NCI-H2227 (cell line): ENCODE measurements around the gene CBFA2T2.

ENCODE experiments used
- DNase-seq: peaks from one replicate; lab custom pipeline; 2025; ENCODE audit not compliant: unreplicated experiment; lab: John Stamatoyannopoulos, UW

The CBFA2T2 gene

DNA sequence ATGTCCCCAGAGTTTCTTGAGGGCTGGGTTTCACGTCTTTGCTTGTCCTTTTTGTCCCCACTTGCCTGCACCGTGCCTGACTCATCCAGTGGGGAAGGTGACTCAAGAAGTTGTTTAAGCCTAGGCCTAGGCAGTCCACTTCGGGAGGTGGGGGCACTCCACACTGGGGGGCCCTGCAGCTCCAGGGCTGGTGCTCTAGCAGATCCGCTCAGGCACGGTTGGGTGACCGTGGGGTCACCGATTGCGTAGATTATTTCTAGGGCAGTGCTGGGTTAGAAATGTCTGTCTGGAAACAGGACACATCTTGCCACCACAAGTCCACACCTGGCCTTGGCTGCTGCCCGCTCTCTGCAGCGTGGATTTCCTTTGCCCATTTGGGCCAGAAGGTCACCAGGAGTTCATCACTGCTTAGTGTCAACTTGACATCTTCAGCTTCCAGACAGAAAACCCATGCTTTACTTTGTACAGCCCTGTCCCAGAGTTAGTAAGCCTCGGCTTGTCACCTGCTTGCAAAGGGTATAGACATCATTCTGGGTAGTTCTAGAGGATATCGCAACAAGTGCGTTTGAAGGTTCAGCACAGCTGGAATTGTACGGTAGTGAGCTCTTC lies 158.6 kb downstream of the CBFA2T2 start:
- DNase-seq, result no peak

DNA sequence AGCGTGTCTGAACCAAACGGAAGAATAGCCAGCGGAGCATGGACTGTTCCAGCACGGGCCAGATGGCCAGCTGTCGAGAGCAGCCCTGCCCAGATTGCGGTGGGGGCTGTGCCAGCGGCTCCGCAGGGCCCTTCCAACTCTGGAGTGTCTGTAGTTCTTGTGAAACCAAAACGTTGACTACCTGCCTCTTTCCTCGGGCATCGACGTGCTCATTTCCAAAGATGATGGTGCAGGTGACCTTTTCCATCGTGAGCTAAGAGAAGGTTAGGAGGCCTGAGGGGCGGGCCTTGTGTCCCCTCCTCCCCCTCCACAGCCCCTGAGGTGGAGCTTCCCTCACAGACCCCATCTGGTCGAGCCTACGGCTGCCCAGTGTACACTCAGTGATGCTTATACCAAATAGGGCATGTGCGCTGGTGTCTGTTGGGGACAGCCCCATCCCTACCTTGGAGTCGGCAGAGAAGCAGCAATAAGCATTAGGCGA lies 159.3 kb downstream of the CBFA2T2 start:
- DNase-seq, result peak; percentile 59

DNA sequence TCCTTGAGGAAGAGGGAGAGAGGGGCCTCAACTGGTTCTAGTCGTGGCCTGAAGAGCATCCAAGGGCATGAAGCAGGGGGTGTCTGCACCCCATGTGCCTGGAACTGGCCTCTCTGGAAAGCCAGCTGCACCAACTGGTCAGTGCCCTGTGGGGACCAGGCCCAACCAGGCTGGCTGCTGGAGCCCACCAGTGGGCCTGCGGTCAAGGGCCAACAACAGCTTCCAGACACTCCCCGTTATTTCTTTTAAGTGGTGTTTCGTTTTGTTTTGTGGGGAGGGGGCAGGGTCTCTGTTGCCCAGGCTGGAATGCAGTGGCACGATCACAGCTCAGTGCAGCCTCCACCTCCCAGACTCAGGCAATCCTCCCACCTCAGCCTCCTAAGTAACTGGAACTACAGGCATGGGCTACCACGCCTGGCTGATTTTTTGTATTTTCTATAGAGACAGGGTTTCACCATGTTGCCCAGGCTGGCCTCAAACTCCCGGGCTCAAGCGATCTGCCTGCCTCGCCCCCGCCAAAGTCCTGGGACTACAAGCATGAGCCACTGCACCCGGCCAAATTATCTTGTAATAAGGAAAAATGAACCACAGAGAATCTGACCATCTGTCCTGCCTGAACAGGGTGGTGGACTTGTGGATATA lies 160.3 kb downstream of the CBFA2T2 start:
- DNase-seq, result no peak

DNA sequence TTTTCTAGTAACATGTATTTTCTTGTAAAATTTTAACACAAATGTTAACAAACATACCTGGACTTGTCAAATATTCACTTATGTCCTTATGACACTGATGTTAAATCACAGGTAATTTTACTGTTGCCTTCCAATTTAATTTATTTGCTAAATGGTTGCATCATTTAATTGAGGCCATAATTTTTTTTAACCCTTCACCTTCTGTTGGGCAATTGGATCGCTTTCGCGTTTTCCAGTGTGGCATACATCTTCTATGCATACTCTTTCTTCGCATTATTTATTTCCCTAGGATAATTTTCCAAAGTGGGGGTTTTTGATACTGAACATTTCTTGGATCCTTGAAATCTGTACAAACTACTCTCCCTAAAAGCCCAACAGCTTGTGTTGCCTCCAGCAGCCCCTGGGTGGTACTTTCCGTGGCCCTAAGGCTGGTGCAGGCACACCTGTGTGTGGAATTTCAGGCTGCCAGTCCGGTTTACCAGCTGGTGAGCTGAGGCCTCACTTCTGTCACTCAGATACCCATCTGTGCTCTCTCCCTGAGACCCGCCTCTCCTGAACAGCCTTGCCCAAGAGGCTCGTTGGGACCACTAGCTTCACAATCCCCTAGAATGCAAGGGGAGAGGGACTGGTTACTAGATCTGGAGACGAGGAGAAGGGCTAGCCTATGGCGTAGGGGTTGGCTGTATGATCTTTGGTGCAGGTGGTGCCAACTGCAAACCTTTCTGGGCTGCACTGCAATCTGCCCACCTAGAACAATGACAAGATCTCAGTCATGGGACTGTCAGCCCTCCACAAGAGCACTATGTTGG lies 161.1 kb downstream of the CBFA2T2 start:
- DNase-seq, result no peak

DNA sequence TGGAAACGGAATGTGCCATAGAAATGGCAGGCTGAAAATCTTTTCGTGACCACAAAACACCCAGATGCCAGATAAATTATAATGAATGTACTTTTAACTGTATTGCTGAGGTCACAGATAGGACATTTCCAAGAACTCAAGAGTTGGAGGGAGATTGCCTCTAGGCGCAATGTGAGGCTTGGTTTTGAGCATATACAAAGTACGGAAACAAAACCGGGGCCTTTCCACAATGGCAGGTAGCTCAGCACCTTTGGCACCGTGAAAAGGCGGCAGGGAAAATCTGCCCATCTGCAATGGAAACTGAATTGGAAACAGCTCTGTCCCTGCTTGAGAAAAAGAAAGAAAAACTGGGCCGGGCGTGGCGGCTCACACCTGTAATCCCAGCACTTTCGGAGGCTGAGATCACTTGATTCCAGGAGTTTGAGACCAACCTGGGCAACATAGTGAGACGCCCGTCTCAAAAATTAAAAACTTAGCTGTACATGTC lies 161.7 kb downstream of the CBFA2T2 start:
- no peak for DNase-seq

DNA sequence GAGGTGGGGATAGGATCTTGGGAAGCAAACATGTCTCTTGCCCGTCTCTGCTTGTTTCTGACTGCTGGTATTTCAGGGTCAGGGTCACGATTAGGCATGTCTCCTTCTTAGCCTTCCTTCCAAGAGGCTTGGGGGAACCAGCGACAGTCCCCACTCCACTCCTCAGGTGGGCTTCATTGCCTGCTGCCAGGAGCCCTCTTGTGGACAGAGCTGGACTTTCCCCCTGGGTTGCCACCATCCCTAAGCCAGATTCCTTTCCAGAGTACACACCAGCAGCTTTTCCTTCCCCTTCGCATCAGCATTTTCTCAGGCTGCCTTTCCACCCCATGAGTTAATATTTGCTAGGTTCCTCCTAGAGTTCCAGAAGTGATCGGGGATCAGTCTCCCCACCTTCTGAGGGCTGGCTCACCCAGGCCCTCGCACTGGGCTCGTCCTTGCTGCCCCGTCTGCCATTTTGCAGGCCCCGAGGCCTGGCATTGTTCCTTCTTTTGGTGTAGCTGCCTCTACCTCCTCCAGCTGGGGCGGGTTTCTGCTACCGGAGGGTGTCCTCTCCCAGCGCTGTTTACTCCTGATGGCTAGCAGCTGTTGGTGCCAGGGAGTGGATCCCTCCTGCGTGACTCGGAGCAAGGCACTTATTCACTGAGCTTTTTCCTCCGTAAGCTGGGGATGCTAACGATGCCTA lies 163.5 kb downstream of the CBFA2T2 start:
- DNase-seq, result peak; percentile 77

DNA sequence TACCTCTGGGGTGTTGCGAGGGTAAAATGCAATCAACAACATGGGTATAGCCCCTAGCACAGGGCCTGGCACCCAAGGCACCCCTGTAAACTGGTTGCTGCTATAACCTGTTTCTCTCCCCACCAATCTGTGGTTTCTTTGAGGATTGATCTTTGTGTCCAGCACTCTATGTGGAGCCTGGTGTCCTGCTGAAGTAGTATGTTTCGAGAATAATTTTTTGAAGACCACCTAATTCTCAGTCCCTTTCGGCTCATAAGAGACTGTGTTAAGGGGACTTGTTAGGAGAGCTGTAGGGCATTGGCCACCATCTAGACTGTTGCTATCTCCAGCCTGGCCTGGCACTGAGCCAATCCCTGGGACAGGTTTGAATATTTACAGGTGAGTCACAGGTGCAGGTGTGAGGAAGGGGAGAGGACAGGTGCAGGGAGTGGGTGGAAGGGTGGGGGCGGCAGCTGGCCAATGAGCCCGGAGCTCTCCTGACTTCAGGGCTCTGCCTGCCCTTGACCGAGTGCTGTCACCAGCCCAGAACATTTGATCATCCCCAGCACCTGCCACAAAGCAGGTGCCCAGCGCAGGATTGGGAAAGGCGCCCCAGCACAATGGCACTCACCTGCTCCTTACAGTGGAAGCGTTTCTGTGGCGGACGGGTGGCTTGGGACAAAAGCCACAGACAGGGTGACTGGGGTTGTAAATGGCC lies 164.2 kb downstream of the CBFA2T2 start:
- DNase-seq, result no peak

DNA sequence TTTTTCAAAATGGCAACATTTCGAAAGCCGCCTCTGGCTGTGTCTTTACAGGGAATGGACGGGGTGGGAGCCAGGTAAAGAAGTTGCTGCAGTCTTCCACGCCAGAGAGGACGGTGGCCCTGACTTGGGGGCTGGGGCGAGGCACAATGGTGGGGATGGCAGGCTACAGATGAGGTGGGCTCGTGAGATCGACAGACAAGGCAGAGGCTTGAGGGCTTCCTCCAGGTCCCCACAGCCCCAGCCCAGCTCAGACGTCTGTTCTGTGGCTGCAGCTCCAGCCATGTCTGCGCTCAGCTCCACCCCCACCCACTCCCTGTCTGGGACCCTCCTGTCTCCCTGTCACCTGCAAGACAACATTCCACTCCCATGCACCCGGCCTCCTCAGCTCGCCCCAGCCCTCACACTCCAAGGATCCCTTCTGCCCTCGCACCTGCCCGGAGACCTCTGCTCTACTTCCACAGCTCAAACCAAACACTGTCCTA lies 164.8 kb downstream of the CBFA2T2 start:
- DNase-seq, result no peak

DNA sequence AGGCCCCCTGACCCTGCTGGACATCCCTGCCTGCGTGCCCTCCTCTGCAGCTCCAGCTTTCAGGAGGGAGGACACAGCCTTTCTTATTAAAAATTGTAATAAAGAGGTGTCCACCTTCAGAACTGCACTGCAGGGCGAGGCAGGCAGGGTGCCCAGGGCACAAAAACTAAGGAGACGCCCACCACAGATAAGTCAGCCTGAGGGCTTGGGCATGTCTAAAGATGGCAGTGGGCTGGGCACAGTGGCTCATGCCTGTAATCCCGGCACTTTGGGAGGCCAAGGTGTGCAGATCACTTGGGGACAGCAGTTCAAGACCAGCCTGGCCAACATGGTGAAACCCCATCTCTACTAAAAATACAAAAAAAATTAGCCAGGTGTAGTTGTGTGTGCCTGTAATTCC lies 165.3 kb downstream of the CBFA2T2 start:
- DNase-seq, result no peak

DNA sequence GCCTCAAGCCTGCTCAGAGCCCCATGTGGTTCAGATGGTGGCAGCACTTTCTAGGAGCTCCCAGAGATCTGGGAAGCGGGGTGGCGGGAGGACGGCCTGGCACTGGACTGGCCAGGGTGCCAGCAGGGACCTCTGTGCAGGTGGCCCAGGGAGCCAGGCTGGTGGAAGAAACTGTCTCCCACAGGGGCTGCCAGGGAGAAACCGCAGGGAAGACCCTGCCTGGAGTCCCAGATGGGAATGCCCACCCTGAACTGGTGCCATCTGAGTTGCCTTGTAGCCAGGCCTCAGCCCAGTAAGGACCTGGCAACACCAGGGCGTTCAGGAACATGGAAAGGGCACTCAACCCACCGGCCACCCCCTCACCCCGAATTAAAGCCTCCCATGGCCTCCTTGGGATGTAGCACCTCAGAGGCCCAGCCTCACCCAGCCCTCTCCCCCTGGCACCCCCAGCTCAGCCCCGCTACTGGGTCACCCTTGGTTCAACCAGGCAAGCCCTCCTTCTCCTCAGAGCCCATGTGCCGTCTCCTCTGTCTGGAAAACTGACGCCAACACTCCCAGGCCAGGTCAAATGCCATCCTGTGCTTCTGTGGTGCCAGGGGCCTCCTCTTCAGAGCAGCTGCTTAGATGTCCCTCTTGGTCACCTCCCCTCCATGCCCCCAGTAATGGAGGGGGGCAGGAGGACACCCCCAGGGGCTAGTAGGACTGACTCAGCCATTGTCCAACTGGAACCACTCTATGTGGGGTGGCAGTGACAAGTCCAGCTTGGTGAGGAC lies 166.3 kb downstream of the CBFA2T2 start:
- DNase-seq, result no peak

DNA sequence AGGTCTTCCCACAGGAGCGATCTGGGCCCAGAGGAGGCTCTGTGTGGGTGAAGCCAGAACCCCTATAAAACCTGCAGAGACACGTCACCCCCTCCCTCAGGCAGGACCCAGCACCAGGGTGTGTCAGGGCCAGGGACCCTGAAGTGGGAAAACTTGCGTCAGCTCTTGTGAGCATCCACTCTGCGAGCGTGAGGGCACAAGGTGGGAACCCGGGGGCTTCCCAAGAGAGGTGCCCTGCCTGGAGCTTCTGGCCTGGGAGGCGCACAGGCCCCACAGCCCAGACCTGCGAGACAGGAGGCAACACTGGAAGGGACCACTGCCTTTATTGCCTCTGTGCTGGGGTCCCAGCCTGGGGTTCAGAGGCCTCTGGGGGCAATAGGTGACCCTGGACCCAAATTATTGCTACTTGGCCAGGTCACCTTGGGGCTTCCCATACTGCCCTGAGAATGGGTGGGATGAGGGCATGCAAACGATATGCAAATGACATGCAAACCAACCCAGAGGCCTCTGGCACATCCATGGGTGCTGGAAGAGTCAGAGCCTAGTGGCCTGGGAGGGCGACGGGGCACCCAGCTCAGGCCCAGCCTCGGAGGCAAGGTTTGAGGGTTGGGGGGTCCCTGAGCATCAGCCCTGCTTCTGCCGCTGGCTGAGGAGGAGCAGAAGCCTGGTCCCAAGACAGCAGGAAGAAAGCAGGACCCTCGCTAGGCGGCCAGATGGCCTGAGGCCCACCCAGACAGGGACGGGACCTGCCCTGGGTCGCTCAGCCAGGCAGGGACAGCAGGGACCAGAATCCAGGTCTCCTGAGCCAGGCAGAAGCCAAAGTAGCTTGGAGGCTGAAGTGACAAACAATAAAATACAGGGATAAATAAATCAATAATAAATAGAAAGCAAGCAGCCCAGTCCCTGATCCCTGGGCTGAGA lies 167.1 kb downstream of the CBFA2T2 start:
- no peak for DNase-seq

DNA sequence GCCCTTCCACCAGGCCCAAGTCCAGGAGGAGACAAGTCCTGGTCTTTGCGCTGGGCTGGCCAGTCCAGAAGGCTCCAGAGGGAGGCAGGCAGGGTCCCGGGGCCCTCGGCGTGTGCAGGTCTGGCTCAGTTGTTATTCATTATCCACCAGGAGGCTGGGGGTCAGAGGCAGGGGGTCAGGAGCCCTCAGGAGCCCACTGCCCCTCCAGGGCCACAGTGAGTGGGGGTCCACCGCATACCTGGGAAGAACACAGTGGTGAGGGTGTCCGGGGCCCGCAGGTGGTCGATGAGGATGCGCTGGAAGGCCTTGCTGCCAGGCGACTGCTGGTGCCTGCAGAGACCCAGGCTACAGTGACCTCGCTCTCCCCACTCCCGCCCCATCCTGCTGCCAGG lies 167.8 kb downstream of the CBFA2T2 start:
- DNase-seq, result no peak

DNA sequence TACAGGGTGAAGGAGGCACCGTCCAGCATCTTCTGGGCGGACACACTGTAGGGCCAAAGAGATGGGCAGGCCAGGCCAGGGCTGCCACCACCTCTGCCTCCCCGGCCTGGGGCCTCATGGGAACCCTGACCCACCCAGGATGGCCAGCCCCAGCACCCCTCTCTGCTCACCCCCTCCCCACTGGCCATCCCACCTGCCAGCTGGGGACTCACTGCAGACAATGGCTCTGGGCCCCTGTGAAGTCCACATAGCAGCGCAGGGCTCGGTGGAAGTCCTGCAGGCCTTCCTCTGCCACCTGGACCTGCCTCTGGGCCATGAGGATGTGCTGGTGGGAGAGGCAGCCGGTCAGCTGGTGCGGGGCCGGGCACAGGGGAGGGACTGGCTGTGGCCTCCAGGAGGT lies 168.6 kb downstream of the CBFA2T2 start:
- no peak for DNase-seq

DNA sequence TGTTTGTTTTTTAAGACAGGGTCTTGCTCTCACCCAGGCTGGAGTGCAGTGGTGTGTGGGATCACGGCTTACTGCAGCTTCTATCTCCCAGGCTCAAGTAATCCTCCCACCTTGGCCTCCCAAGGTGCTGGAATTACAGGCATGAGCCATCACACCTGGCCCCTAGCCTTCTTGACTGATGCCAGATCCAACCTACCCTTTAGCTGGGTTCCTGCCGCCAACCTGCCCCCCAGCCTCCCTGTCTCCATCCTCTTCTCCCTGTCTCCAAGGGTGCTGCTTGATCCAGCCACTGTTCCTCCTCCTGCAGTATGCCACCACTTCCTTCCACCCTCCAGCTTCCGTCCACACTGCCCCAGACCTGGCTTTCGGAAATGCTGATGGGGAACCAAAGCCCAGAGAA lies 169.0 kb downstream of the CBFA2T2 start:
- no peak for DNase-seq

DNA sequence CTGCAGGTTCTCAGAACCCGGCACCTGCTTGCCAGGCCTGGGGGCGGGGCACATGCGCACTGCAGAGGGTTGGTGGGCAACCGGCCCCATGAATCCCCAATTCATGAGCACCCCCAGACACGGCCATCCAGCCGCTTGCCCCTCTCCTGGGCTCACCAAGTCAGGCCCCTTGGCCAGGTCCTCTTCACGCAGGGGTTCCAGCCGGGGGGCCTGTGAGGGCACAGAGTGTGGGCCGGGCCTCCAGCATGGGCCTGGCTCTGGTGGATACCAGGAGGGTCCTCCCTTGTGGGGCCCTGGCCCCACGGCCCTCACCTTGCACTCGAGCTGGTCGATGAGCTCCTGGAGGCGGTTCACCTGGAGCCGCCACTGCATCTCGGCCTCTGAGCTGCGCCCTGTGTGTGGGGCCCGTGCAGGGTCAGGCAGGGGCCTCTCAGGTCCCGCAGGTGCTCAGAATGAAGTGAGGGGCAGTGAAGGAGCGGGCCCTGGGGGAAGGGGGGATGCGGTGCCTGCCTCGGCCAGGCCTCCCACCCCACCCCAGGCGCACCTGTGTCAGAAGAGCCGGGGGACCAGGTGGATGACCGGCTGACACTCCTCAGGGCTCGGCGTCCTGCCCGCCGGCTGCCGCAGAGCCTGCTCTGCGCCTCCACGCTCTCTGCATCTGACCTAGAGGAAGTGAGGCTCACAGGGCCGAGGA lies 169.6 kb downstream of the CBFA2T2 start:
- DNase-seq, result no peak

DNA sequence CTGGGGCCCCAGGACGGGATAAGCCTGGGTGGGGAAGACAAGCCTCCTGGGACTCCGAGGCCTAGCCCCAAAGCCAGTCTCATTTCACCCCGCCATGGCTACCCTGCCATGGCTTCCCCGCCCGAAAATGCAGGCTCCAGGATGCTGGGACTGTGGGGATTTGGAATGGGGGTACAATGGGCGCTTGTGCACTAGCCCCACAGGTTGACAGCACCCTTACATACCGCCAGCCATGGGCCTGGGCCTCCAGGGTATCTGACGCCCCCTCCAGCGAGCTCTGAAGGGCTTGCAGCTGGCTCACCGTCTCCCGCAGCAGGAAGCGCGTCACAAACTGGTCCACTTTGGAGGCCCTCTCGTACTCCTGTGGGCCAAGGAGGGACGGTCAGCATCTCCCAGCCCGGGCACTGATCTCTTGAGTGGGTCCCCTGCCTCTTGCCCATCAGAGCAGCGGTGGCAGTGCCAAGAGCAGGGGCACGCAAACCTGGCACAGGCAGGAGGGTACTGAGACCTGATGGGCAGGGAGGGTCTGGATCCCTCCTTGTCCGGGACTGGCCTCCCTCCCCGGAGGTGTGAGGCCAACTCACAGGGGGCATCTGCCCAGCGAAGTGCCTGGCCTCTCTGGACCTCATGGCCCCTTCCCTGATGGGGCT lies 170.3 kb downstream of the CBFA2T2 start:
- no peak for DNase-seq

DNA sequence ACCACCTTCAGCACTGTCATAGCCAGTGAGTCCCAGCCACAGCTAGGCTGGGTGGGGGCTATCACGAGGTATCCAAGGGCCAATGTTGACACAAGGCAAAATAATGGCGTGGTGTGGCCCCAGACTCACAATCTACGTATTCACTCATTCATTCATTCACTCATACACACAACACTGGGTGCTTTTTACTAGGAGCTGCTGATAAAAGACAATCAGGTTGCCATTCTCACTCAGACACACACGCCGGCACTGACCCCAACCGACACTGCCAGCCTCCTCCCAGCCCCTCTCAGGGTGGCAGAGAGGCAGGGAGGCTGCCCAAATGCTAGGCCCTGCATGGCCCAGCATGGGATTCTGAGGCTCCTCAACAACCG lies 170.8 kb downstream of the CBFA2T2 start:
- no peak for DNase-seq

DNA sequence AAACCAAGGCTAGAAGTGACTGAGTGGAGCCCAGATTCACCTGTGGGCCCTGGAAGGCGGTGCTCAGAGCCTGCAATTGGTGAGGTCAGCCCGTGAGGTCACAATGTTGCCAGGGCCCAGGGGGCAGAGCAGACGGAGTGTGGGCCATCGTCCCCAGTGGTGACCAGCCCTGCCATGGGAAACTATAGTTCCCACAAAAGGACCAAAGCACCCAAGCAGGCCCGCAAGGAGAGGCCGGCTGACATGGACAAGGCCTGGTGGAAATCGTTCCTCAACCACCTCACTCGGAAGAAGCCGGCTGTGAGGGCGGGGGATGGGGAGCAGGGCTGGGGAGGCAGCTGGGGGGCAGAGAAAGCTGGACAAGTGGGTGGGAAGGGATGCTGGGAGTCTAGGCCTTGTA lies 172.3 kb downstream of the CBFA2T2 start, which contains the start of gene C20orf144:
C20orf144 (plus strand) TSS at position 156 of the 400 bp plus-strand sequence; CDS start at position 175, 19 bp downstream.
- DNase-seq, result no peak
